WERI-Rb-1 (cell line): ENCODE results near the gene CD47.

Experiments
- DNase-seq: peaks from one replicate; pipeline ENCODE4 v3.0.0-alpha.2; 2020
- H3K27ac ChIP-seq: fragments of 250-450 bp; sonication (Bioruptor Pico); 2 replicates; pipeline ENCODE4 v1.5.1; 2020; ENCODE audit warnings: mild to moderate bottlenecking, moderate library complexity
- H3K27me3 ChIP-seq: fragments of 250-450 bp; sonication (Bioruptor Pico); 2 replicates; pipeline ENCODE4 v1.5.1; 2021; ENCODE audit warnings: mild to moderate bottlenecking, low read depth, moderate library complexity; ENCODE audit not compliant: insufficient read depth, severe bottlenecking
- H3K36me3 ChIP-seq: fragments of 250-450 bp; sonication (Bioruptor Pico); 2 replicates; pipeline ENCODE4 v1.5.1; 2020; ENCODE audit warnings: mild to moderate bottlenecking, moderate library complexity
- H3K4me3 ChIP-seq: 2 replicates; pipeline ENCODE4 v1.5.1; 2011; ENCODE audit warnings: low read depth, mild to moderate bottlenecking, control low read depth, low read length
- H3K9me3 ChIP-seq: fragments of 250-450 bp; sonication (Bioruptor Pico); 2 replicates; pipeline ENCODE4 v1.5.1; 2021; ENCODE audit warnings: mild to moderate bottlenecking, moderate library complexity; ENCODE audit not compliant: severe bottlenecking
- CTCF ChIP-seq: IDR thresholded peaks from 2 replicates; pipeline ENCODE4 v1.5.1; 2011; ENCODE audit warnings: low read depth, mild to moderate bottlenecking, control low read depth, inconsistent platforms, low read length

Gene CD47

GRCh38 chr3:108113975-108114374 lies 23.1 kb upstream of the CD47 start:
- Histone ChIP-seq H3K36me3 (no peaks in the 10 kb centered on the region), H3K27me3 (no peaks in the 10 kb centered on the region), H3K4me3 (no peak overlapping the region), H3K9me3 (no peaks in the 10 kb centered on the region), H3K27ac (no peak overlapping the region)
- DNase-seq = no peak
- no peak for TF ChIP-seq CTCF

GRCh38 chr3:108110934-108111333 lies 20.1 kb upstream of the CD47 start:
- H3K9me3 ChIP-seq = no peaks in the 10 kb centered on the region
- H3K27ac ChIP-seq = no peak overlapping the region
- no peaks in the 10 kb centered on the region for H3K27me3 ChIP-seq
- H3K36me3 ChIP-seq = no peaks in the 10 kb centered on the region
- no peak overlapping the region for H3K4me3 ChIP-seq
- TF ChIP-seq CTCF = no peak
- DNase-seq = no peak

- Histone ChIP-seq H3K36me3 (no peaks in the 10 kb centered on the region), H3K27me3 (no peaks in the 10 kb centered on the region), H3K4me3 (no peak overlapping the region), H3K27ac (no peak overlapping the region), H3K9me3 (no peaks in the 10 kb centered on the region)
- DNase-seq = no peak
- no peak for TF ChIP-seq CTCF
Observed at GRCh38 chr3:108108416-108108815, 17.6 kb upstream of the CD47 start.

GRCh38 chr3:108106449-108106848 lies 15.6 kb upstream of the CD47 start:
- Histone ChIP-seq H3K4me3 (no peak overlapping the region), H3K9me3 (no peaks in the 10 kb centered on the region), H3K36me3 (no peaks in the 10 kb centered on the region), H3K27ac (no peak overlapping the region), H3K27me3 (no peaks in the 10 kb centered on the region)
- no peak for TF ChIP-seq CTCF
- DNase-seq = no peak

- DNase-seq = no peak
Observed at GRCh38 chr3:108106031-108106430, 15.2 kb upstream of the CD47 start.

More at GRCh38 chr3:108106031-108106430, 15.2 kb upstream of the CD47 start:
- Histone ChIP-seq H3K27me3 (no peaks in the 10 kb centered on the region), H3K9me3 (no peaks in the 10 kb centered on the region), H3K36me3 (no peaks in the 10 kb centered on the region), H3K4me3 (no peak overlapping the region), H3K27ac (no peak overlapping the region)
- TF ChIP-seq CTCF = no peak
